ENCODE data around the gene MTUS2. TPM values are rescaled to one million over a fixed set of nuclear protein-coding genes. Genes with fewer than 3 reads are reported as not detected.

MTUS2 gene
- total RNA-seq, 1 donor from 2014 or later = 106 TPM

GRCh38 chr13:29239653-29240525, 419.8 kb downstream of the MTUS2 start:
- DNase-seq (ENCODE audit: missing footprints) (no peak), ATAC-seq (no peak)
- intact Hi-C loops (cut with DNase I) = no loop called here

GRCh38 chr13:29254626-29255370, 434.7 kb downstream of the MTUS2 start:
- intact Hi-C loops (cut with DNase I) = no loop called here
- ATAC-seq = no peak

GRCh38 chr13:29255567-29255966, 435.4 kb downstream of the MTUS2 start:
- DNase-seq (ENCODE audit: missing footprints) (no peak), ATAC-seq (no peak)
- intact Hi-C loops (cut with DNase I) = no loop called here

More at GRCh38 chr13:29254626-29255370, 434.7 kb downstream of the MTUS2 start:
- no peak for DNase-seq (ENCODE audit: missing footprints)

GRCh38 chr13:29260684-29261083, 440.5 kb downstream of the MTUS2 start:
- DNase-seq (ENCODE audit: missing footprints) = no peak
- ATAC-seq = peak; percentile 66
- intact Hi-C loops (cut with DNase I) = loop anchor here (5.0 kb wide), 1 partner anchor 438 kb away; the partner anchor contains the start of gene MTUS2

GRCh38 chr13:29266261-29266660, 446.1 kb downstream of the MTUS2 start:
- DNase-seq (ENCODE audit: missing footprints) (no peak), ATAC-seq (no peak)
- intact Hi-C loops (cut with DNase I) = no loop called here

- ATAC-seq (no peak), DNase-seq (ENCODE audit: missing footprints) (no peak)
- intact Hi-C loops (cut with DNase I) = no loop called here
Observed at GRCh38 chr13:29266756-29267733, 446.9 kb downstream of the MTUS2 start.

- ATAC-seq (no peak), DNase-seq (ENCODE audit: missing footprints) (no peak)
- intact Hi-C loops (cut with DNase I) = no loop called here
Observed at GRCh38 chr13:29270271-29270985, 450.3 kb downstream of the MTUS2 start.

- ATAC-seq = no peak
Observed at GRCh38 chr13:29271606-29272005, 451.5 kb downstream of the MTUS2 start.

GRCh38 chr13:29279356-29280254, 459.5 kb downstream of the MTUS2 start:
- ATAC-seq = peak; percentile 42
- DNase-seq (ENCODE audit: missing footprints) = no peak
- intact Hi-C loops (cut with DNase I) = no loop called here

More at GRCh38 chr13:29271606-29272005, 451.5 kb downstream of the MTUS2 start:
- intact Hi-C loops (cut with DNase I) = no loop called here
- DNase-seq (ENCODE audit: missing footprints) = no peak

- no peak for DNase-seq (ENCODE audit: missing footprints)
- intact Hi-C loops (cut with DNase I) = no loop called here
- no peak for ATAC-seq
Observed at GRCh38 chr13:29281932-29282495, 461.9 kb downstream of the MTUS2 start.

- intact Hi-C loops (cut with DNase I) = no loop called here
- ATAC-seq = no peak
- DNase-seq (ENCODE audit: missing footprints) = no peak
Observed at GRCh38 chr13:29284726-29285125, 464.6 kb downstream of the MTUS2 start.

- ATAC-seq (no peak), DNase-seq (ENCODE audit: missing footprints) (no peak)
- intact Hi-C loops (cut with DNase I) = no loop called here
Observed at GRCh38 chr13:29287237-29287636, 467.1 kb downstream of the MTUS2 start.

GRCh38 chr13:29292045-29292444, 471.9 kb downstream of the MTUS2 start:
- ATAC-seq = no peak
- DNase-seq (ENCODE audit: missing footprints) = no peak
- intact Hi-C loops (cut with DNase I) = no loop called here

GRCh38 chr13:29294821-29295220, 474.7 kb downstream of the MTUS2 start:
- intact Hi-C loops (cut with DNase I) = no loop called here
- ATAC-seq (no peak), DNase-seq (ENCODE audit: missing footprints) (no peak)

- DNase-seq (ENCODE audit: missing footprints) = no peak
- no peak for ATAC-seq
- intact Hi-C loops (cut with DNase I) = no loop called here
Observed at GRCh38 chr13:29301027-29301426, 480.9 kb downstream of the MTUS2 start.

GRCh38 chr13:29304148-29304547, 484.0 kb downstream of the MTUS2 start:
- intact Hi-C loops (cut with DNase I) = no loop called here
- DNase-seq (ENCODE audit: missing footprints) = no peak
- ATAC-seq = no peak

GRCh38 chr13:29310806-29311205, 490.7 kb downstream of the MTUS2 start:
- DNase-seq (ENCODE audit: missing footprints) (no peak), ATAC-seq (no peak)
- intact Hi-C loops (cut with DNase I) = no loop called here

Measured in Right ventricle myocardium inferior (tissue), 1 donor.